HG03571 (cell line): ENCODE measurements around the gene TUBGCP2.
A peak's percentile ranks its signal among the peaks of the same experiment; 100 is the strongest.

Experiments used
- ATAC-seq: cut with Tn5 transposase; IDR thresholded peaks from one replicate; pipeline ENCODE4 v1.9.1; 2021; ENCODE audit not compliant: unreplicated experiment

TUBGCP2 gene

DNA sequence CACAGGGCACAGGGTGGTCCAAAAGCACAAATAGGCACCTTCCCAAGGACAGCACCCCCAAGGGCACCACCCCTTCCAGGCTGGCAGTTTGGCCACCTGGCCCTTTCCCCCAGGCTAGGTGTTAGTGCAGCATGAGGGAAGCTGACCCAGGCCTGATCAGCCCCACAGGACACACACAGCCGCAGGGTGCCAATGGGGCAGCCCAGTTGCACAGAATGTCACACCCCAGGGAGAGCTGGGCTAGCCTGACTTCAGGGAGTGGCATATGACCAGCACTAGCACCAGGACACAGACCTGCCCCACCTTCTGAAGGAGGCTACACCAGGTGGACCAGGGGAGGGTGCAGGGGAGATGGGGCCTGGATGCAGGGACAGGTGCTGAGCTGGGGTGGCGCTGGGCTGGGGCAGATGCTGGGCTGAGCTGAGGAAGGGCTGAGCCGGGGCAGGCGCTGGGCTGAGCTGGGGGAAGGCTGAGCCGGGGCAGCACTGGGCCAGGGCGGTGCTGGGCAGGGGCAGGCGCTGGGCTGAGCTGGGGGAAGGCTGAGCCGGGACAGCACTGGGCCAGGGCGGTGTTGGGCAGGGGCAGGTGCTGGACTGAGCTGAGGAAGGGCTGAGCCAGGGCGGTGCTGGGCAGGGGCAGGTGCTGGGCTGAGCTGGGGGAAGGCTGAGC lies 28.1 kb downstream of the TUBGCP2 start:
- no peak for ATAC-seq

GRCh38 chr10:133279326-133280226 lies 29.1 kb downstream of the TUBGCP2 start:
- ATAC-seq = no peak

DNA sequence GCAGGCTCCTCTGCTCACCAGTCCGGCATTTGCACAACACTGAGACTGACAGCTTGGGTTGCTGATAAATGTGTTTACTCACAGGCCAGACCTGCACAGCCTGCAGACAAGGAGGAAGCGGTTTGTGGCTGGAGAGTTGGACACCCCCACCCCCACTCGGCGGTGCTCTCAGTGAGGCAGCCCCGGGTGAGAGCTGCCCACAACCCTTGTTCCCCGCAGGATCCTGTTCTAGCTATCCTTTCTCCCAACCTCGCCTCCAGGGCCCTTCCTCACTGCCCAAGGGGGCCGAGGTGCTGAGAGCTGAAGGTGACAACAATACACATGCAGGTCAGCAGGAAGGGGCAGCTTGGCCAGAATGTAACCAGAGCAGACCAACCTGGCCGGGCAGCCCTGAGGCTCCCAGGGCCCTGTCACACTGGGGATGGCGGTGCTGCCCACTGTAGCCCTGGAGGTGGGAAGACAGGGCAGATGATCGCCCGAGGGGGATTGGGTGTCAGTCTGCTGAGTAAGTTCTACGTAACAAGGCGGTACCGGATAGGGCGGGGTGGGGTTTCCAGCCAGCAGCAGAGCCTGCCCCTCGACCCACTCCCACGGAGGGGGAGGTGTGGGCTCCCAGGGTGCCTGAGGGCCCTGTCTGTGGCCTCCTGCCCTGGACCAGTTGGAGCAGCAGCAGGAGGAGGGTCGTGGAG lies 30.0 kb downstream of the TUBGCP2 start:
- ATAC-seq = peak; percentile 50

- ATAC-seq = no peak
These were observed 30.6 kb downstream of the TUBGCP2 start for GRCh38 chr10:133277993-133278576.

DNA sequence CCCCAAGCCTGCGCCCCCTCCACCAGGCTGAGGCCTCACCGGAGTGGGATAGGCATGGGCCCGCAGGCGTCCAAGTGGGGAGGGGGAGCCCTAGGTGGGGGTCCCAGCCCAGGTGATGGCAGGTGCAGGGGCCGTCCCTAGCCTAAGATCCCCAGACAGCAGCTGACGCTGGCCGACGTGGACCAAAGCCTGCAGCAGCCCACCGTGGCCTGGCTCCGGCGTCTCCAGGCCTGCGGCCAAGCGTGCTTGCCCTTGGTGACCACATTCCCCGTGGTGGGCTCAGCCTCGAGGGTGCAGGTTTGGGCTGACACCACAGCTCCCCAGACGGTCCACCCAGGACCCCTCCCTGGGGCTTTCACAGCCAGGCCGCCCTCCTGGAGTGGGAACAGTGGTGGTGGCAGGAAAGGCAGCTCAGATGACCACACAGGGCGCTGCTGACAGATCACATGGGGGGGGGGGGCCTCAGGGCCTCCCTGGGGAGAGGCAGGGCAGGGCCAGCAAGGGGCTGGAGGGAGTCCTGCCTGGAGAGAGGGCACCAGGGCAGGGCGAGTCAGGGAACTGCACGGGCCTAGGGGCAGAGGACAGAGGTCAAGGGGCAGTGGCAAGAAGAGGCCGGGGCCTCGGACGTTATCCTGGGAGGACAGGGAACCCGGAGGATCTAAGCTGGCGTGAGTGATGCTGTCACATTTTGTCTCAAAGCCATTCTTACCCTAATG lies 31.2 kb downstream of the TUBGCP2 start:
- no peak for ATAC-seq

GRCh38 chr10:133276435-133277201 lies 32.1 kb downstream of the TUBGCP2 start, which contains the start of gene ADAM8:
Gene ADAM8 (minus strand): TSS chr10:133276868. CDS start chr10:133276817, 51 bp downstream.
- ATAC-seq = peak; percentile 39

DNA sequence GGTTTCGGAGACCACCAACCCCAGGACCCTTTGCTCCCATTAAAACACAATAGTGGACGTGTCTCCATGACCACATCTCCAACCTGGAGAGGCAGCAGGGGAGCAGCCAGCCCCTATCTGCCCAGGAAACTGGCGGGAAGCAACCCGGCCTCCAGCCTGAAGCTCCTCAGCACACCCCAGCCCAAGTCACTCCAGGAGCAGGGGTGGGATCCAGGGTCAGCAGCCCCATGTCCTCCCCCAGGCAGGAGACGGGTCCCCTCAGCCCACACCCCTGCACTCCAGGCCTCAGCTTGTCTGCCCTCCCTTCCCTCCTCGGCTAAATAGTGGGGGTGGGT lies 32.6 kb downstream of the TUBGCP2 start:
- no peak for ATAC-seq

DNA sequence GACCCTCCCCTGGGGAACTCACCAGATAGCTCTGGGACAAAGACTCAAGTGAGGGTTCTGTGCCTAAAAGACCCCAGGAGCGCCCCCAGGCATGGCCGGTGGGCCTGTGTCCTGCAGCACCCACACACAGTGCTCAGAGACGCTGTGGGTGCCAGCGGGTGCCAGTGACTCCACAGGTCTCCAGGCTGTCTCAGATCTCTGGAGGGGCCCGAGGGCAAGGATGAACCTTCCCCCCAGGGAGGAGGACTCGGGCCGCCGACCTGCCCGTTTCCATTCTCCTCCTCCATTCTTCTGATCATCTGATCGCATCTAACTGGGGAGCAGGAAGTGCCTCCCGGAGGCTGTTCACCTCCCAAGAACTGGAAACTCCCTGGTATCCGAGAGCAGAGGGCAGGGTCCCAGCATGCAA lies 33.0 kb downstream of the TUBGCP2 start:
- peak; percentile 29 for ATAC-seq

DNA sequence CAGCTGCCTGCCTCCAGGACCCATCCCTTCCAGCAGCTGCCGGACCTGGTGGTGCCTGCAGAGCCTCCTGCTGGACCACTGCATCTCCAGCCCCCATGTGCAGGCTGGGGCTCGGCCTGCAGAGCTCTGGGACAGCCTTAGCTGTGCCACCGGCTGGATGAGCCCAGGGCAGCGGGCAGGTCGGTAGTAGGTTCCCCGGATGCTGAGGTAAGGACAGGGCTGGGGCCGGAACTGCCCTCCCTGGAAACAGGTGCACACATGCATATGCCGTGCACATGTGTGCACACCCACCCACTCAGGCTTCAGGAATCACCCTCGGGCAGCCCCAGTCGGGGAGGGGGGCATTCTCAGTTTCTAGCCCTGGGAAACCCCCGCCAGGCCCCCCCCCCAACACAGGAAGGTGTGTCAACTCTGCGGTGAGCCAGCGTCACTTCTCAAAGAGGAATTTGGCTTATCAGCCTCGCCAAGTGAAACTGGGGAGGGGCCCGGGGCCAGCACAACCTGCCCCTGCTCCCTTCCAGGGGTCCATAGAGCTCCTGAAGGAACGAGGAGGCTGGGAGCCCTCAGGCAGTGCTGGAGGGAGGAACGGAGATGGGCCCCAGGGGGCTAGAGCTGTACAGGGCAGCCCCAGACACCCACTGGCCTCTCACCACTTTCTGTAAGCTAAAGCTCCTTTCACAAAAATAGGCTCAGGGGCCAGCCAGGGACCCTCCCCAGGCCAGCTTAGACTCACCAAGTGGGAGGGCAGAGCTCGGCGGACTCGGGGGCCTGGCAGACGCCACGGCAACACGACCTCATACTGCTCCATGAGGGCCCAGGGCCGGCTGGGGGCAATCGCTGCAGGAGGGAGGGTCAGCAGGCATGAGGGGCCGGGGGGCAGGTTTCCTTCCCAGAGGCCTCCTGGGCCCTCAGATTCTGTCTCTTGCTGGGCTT lies 33.7 kb downstream of the TUBGCP2 start:
- ATAC-seq = peak; percentile 44

DNA sequence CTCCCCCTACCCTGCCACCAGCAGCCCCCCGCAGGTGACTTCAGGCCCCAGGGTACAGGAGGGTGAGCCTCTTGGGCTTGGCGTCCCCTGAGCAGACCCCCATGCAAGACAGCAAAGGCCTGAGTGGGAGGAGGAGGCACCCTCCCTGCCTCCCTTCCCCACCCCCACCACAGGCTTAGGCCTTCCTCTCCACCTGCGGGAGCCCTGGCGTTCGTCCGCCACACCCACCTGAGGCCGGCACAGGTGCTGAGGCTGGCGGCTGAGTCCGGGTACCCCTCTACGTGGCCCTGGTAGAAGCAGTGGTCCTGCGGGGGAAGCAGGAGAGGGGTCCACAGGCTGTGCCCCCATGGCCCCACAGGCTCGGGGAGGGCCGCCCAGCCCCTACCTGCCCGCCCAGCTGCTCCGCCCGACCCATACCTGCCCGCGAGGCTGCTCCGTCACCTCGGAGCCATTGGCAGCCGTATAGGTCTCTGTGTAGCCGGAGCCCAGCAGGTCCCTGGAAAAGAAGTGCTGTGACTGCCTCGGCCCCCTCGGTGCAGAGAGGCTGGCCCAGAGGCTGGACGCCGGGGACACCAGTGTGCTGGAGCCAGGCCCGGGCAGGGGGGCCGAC lies 35.0 kb downstream of the TUBGCP2 start:
- no peak for ATAC-seq

GRCh38 chr10:133272964-133273420 lies 35.7 kb downstream of the TUBGCP2 start:
- ATAC-seq = no peak

- ATAC-seq = no peak
These were observed 36.2 kb downstream of the TUBGCP2 start for GRCh38 chr10:133272301-133272963.

- no peak for ATAC-seq
These were observed 37.0 kb downstream of the TUBGCP2 start for GRCh38 chr10:133271521-133272300.

DNA sequence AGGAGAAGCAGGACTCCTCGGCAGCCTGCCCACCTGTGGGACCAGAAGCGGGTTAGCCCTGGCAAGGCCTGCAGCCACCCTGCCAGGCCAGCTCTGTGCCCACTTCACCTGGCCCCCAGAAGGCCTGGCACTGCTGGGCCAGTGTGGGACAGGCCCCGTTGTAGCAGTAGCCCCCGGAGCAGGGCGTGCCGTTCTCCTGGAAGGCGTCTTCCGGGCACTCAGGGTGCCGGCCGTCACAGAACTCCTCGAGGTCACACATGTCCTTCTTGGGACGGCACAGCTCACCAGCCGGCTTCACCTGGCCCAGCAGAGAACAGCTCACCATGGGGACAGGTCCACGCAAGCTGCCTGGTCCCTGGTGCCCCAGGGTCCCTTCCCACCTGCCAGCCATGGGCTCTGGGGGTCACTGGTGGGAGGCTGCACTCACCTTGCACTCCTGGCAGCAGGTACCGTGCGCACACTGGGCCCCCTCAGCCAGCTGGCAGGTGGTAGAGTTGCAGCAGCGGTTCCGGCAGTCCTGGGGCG lies 37.8 kb downstream of the TUBGCP2 start:
- ATAC-seq = no peak

DNA sequence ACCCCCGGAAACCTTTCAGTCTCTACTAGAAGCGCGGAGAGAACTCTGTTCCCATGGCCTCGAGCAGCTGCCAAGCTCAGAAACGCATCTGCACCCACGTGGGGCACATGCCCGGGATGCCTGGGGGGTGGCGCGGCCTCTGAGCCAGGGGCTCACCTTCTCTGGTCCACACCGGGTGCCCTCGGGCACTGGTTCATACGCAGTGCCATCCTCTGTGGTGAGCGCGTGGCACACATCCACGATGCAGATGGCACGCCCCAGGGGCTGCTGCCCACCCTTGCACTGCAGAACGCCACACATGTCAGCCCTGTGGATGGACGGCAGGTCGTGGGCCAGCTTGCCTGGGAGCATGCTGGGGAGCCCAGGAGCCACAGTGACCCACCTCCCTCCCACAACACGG lies 38.5 kb downstream of the TUBGCP2 start:
- ATAC-seq = no peak

GRCh38 chr10:133269367-133269766 lies 39.3 kb downstream of the TUBGCP2 start:
- no peak for ATAC-seq

DNA sequence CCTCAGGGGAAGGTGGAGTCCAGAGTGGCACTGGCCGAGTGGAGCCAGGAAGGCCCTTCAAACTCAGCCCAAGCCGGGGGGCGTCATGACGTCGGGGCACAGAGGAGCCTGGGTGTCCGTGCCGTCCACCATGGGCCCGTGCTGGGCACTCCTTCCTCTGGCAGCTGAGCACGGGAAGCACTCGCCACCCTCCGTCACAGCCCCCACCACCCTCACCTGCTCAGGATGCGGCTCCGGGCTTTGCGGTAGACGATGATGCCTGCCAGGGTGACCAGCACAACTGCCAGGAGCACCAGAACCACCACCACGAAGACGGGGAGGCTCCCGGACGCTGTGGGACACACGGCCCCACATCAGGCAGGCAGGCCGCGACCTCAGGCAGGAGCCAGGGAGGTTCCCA lies 40.1 kb downstream of the TUBGCP2 start:
- ATAC-seq = no peak
